MM.1S (cell line): ENCODE measurements around the gene XYLT1.

Experiments used
- CTCF ChIP-seq: fragments of 300-600 bp; sonication (generic); IDR thresholded peaks from 2 replicates; pipeline ENCODE4 v1.5.1; 2016; ENCODE audit warnings: antibody characterized with exemption, low read length, mixed read lengths
- EZH2 ChIP-seq: fragments of 300-600 bp; sonication (generic); optimal IDR thresholded peaks from 2 replicates; pipeline ENCODE3; 2017; ENCODE audit warnings: low read depth, mild to moderate bottlenecking, antibody characterized with exemption, low read length, mixed read lengths
- EZH2phosphoT487 ChIP-seq: fragments of 300-600 bp; sonication (generic); IDR thresholded peaks from 2 replicates; pipeline ENCODE4 v1.6.1; 2018; ENCODE audit warnings: antibody characterized with exemption, low read length

- TF ChIP-seq EZH2 (no peak), CTCF (no peak), EZH2phosphoT487 (no peak)
Observed at GRCh38 chr16:17282247-17282646, 188.5 kb downstream of the XYLT1 start.
